Measurements from ENCODE around the gene DEGS2.
"Not testable (repeated sequence)": the region's sequence is repeated elsewhere in the genome, so short reads cannot be mapped to it uniquely, and the experiment has no call there.

Gene DEGS2

DNA sequence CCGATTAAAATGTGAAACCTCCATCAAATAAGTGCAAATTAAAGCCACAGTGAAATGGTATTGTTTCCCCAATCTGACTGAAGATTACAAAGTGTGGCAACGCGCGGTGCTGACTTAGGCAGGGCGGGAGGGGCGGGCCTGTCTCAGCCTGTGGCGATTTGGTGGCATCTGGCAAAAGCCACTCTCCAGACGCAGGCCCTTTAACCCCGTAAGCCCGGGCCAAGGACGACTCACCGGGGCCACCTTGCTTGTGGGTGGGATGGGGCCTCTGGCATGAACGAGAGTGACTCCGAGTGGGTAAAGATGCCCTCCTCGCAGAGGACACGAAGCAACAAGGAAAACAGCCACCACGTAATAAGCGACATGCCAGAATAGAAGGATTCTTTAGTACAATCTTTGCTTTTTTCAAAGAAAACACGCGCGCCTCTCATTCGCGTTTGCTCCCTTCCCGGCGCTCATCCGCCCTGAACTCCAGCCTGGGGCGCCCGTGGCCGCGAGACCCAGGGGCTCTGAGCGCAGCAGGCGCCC is 815 bp downstream of the DEGS2 start:
- no peaks in the 10 kb centered on the region for H3K9me3 ChIP-seq (ENCODE audit: control insufficient read depth in 2 of 2, low read length in 2 of 2)
- peak overlapping the region; percentile 67 to 69 for H3K4me3 ChIP-seq (ENCODE audit: low read length in 2 of 2)
- peak overlapping the region; percentile 6 to 87 for H3K9ac ChIP-seq (ENCODE audit: low read depth in 1 of 2, low read length in 2 of 2)
- peak overlapping the region; percentile 71 to 89 for H3K27ac ChIP-seq (ENCODE audit: low read depth in 2 of 2, low read length in 2 of 2)
- H3K27me3 ChIP-seq (ENCODE audit: control insufficient read depth in 2 of 2, insufficient read depth in 2 of 2, low read length in 2 of 2): peaks cover 6 to 9% of the 10 kb centered on the region in 2 donors
- H3K36me3 ChIP-seq (ENCODE audit: control insufficient read depth in 2 of 2, insufficient read depth in 2 of 2, low read length in 2 of 2): no peaks in the 10 kb centered on the region
- peaks cover 27 to 30% of the 10 kb centered on the region in 2 donors for H3K4me1 ChIP-seq (ENCODE audit: control insufficient read depth in 2 of 2, insufficient read depth in 2 of 2, low read length in 2 of 2)

DNA sequence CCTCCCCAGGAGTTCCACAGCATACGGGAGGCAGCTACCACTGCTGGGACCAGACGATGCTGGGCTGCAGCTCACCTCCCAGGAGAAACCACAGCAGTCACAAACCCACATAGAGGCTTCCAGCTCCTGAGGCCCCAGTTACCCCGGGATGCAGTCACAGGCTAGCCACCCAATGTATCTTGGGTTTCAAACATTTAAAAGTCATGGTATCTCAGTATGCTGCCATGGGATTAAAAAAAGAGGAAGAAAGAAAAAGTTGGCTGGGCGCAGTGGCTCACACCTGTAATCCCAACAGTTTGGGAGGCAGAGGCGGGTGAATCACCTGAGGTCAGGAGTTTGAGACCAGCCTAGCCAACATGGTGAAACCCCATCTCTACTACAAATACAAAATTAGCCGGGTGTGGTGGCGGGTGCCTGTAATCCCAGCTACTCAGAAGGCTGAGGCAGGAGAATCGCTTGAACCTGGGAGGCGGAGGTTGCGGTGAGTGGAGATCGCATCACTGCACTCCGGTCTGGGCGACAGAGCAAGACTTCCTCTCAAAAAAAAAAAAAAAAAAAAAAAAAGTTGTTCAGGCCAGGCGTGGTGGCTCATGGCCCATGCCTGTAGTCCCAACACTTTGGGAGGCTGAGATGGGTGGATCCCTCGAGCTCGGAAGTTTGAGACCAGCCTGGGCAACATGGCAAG is 1.8 kb downstream of the DEGS2 start:
- peaks cover 27 to 30% of the 10 kb centered on the region in 2 donors for H3K4me1 ChIP-seq (ENCODE audit: control insufficient read depth in 2 of 2, insufficient read depth in 2 of 2, low read length in 2 of 2)
- not testable (repeated sequence) for H3K4me3 ChIP-seq (ENCODE audit: low read length in 2 of 2); H3K27me3 ChIP-seq (ENCODE audit: control insufficient read depth in 2 of 2, insufficient read depth in 2 of 2, low read length in 2 of 2); H3K36me3 ChIP-seq (ENCODE audit: control insufficient read depth in 2 of 2, insufficient read depth in 2 of 2, low read length in 2 of 2); H3K27ac ChIP-seq (ENCODE audit: low read depth in 2 of 2, low read length in 2 of 2); H3K9me3 ChIP-seq (ENCODE audit: control insufficient read depth in 2 of 2, low read length in 2 of 2)
- H3K9ac ChIP-seq (ENCODE audit: low read depth in 1 of 2, low read length in 2 of 2): peak overlapping the region in 1 of 2 donors; percentile 23

DNA sequence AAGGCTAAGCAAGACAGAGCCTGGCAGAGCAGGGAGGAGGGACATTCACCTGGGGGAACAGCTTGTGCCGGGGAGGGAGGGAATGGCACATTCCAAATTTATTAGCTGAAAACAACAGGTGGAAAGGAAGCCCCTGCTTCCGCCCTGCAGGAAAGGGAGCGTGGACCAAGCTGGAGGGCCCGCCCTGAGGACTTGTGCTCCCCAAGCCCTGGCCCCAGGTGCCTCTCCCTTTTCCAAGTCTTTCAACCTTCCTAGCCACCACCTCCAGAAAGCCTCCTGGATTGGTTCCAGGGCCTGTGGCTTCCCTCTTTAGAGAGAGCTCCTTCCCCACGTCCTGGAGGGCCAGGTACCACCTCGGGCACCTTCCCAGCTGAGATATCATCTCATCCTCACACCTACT is 2.7 kb downstream of the DEGS2 start:
- Histone ChIP-seq H3K27ac (ENCODE audit: low read depth in 2 of 2, low read length in 2 of 2) (peak overlapping the region; percentile 91 to 96), H3K4me3 (ENCODE audit: low read length in 2 of 2) (no peak overlapping the region), H3K4me1 (ENCODE audit: control insufficient read depth in 2 of 2, insufficient read depth in 2 of 2, low read length in 2 of 2) (peaks cover 27 to 30% of the 10 kb centered on the region in 2 donors), H3K27me3 (ENCODE audit: control insufficient read depth in 2 of 2, insufficient read depth in 2 of 2, low read length in 2 of 2) (peaks cover 6 to 9% of the 10 kb centered on the region in 2 donors), H3K9me3 (ENCODE audit: control insufficient read depth in 2 of 2, low read length in 2 of 2) (no peaks in the 10 kb centered on the region), H3K36me3 (ENCODE audit: control insufficient read depth in 2 of 2, insufficient read depth in 2 of 2, low read length in 2 of 2) (no peaks in the 10 kb centered on the region), H3K9ac (ENCODE audit: low read depth in 1 of 2, low read length in 2 of 2) (no peak overlapping the region)

DNA sequence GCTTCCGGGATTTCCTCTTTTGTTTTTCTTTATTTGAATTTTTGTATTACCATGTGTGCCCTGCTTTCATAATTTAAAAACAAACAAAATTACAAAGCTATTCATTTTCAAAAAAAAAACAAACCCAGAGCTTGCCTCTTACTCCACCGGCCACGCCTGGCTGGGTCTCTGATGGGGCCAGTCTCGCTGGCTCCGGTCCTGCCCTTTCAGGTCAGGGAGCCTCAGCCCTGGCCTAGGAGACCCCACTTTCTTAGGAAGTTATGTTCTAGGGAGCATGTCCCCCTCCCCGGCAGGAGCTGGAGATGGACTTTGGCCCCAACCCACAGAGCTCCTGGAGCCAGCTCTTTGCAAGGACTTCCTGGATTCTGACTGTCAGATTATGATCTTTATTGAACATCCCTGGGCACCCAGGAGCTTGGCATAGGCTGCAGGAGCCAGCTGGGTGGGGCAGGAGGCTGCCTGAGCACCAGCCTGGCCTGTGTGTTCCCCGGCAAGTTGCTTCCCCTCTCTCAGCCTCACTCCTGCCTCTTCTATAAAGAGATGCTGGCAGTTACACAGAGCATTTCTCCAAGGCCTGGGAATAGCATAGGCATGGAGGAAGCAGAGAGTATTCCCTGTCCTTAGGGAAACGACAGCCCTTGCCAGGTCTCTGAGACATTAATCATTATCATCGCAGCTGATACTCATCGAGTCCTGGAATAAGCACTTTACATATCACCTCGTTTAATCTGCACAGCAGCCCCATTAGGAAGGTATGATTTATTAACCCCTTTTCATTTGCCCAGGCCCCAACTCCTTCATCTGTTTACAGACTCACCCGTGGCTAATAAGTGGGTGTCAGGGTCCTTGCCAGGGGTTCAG is 3.5 kb downstream of the DEGS2 start:
- H3K4me3 ChIP-seq (ENCODE audit: low read length in 2 of 2): peak overlapping the region; percentile 31 to 56

DNA sequence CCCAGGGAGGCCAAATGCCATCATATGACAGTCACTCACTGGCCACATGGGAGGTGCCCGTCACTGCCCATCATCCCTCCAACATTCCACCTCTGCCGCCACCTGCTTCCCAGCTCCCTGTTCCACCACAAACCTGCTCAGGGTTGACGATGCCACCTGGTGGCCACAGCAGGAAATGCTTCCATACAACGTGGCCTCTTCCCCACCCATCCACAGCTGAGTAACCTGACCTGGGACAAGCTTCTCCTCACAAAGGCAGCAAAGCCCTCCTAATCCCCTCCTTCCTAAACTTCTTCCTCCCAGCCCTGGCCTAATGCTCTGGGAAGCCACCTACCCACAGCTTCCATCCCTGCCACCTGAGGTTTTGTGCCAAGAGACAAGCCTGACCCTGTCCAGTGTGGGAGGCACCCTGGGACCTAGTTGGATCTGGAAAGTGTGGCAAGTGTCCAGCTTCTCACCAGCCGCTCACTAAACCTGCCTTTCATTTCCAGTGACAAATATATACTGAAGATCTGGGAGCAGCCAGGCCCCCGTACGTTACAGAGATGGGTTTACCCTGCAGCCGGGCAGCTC is 4.3 kb downstream of the DEGS2 start:
- Histone ChIP-seq H3K4me1 (ENCODE audit: control insufficient read depth in 2 of 2, insufficient read depth in 2 of 2, low read length in 2 of 2) (peaks cover 40 to 43% of the 10 kb centered on the region in 2 donors), H3K4me3 (ENCODE audit: low read length in 2 of 2) (peak overlapping the region; percentile 31 to 56), H3K27me3 (ENCODE audit: control insufficient read depth in 2 of 2, insufficient read depth in 2 of 2, low read length in 2 of 2) (peaks cover 1 to 3% of the 10 kb centered on the region in 2 donors), H3K36me3 (ENCODE audit: control insufficient read depth in 2 of 2, insufficient read depth in 2 of 2, low read length in 2 of 2) (no peaks in the 10 kb centered on the region), H3K9me3 (ENCODE audit: control insufficient read depth in 2 of 2, low read length in 2 of 2) (no peaks in the 10 kb centered on the region), H3K9ac (ENCODE audit: low read depth in 1 of 2, low read length in 2 of 2) (peak overlapping the region; percentile 32 to 65), H3K27ac (ENCODE audit: low read depth in 2 of 2, low read length in 2 of 2) (peak overlapping the region; percentile 91 to 96)

More for the DNA sequence above, 3.5 kb downstream of the DEGS2 start:
- Histone ChIP-seq H3K36me3 (ENCODE audit: control insufficient read depth in 2 of 2, insufficient read depth in 2 of 2, low read length in 2 of 2) (no peaks in the 10 kb centered on the region), H3K9ac (ENCODE audit: low read depth in 1 of 2, low read length in 2 of 2) (peak overlapping the region; percentile 24 to 65), H3K27me3 (ENCODE audit: control insufficient read depth in 2 of 2, insufficient read depth in 2 of 2, low read length in 2 of 2) (peaks cover 6 to 9% of the 10 kb centered on the region in 2 donors), H3K4me1 (ENCODE audit: control insufficient read depth in 2 of 2, insufficient read depth in 2 of 2, low read length in 2 of 2) (peaks cover 33 to 36% of the 10 kb centered on the region in 2 donors), H3K27ac (ENCODE audit: low read depth in 2 of 2, low read length in 2 of 2) (peak overlapping the region; percentile 91 to 96), H3K9me3 (ENCODE audit: control insufficient read depth in 2 of 2, low read length in 2 of 2) (no peaks in the 10 kb centered on the region)

- H3K27me3 ChIP-seq (ENCODE audit: control insufficient read depth in 2 of 2, insufficient read depth in 2 of 2, low read length in 2 of 2): no peaks in the 10 kb centered on the region
Measured at GRCh38 chr14:100153560-100153959, 5.9 kb downstream of the DEGS2 start.

DNA sequence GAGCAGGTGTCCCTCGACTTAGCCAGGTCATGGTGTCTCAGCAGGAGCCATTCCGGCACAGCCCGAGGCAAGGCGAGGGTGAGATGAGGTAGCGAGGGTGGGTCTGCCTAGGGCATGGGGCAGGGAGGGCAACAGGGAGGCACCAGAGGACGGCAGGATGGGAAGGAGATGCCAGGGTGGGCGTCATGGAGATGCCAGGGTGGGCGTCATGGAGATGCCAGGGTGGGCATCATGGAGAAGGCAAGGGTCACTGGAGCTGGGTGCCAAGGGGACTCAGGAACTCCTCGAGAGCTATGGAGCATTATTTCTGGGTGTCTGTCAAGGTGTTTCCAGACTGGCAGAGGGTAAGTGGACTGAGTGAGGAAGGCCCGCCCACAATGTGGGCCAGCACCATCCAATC is 7.4 kb downstream of the DEGS2 start:
- H3K9ac ChIP-seq (ENCODE audit: low read depth in 1 of 2, low read length in 2 of 2): no peak overlapping the region
- H3K9me3 ChIP-seq (ENCODE audit: control insufficient read depth in 2 of 2, low read length in 2 of 2): no peaks in the 10 kb centered on the region
- H3K4me1 ChIP-seq (ENCODE audit: control insufficient read depth in 2 of 2, insufficient read depth in 2 of 2, low read length in 2 of 2): peaks cover 56 to 62% of the 10 kb centered on the region in 2 donors
- no peaks in the 10 kb centered on the region for H3K27me3 ChIP-seq (ENCODE audit: control insufficient read depth in 2 of 2, insufficient read depth in 2 of 2, low read length in 2 of 2)
- no peak overlapping the region for H3K4me3 ChIP-seq (ENCODE audit: low read length in 2 of 2)
- H3K27ac ChIP-seq (ENCODE audit: low read depth in 2 of 2, low read length in 2 of 2): no peak overlapping the region
- no peaks in the 10 kb centered on the region for H3K36me3 ChIP-seq (ENCODE audit: control insufficient read depth in 2 of 2, insufficient read depth in 2 of 2, low read length in 2 of 2)

More at GRCh38 chr14:100153560-100153959, 5.9 kb downstream of the DEGS2 start:
- Histone ChIP-seq H3K4me3 (ENCODE audit: low read length in 2 of 2) (no peak overlapping the region), H3K4me1 (ENCODE audit: control insufficient read depth in 2 of 2, insufficient read depth in 2 of 2, low read length in 2 of 2) (peaks cover 47 to 51% of the 10 kb centered on the region in 2 donors), H3K9me3 (ENCODE audit: control insufficient read depth in 2 of 2, low read length in 2 of 2) (no peaks in the 10 kb centered on the region), H3K9ac (ENCODE audit: low read depth in 1 of 2, low read length in 2 of 2) (no peak overlapping the region), H3K27ac (ENCODE audit: low read depth in 2 of 2, low read length in 2 of 2) (no peak overlapping the region), H3K36me3 (ENCODE audit: control insufficient read depth in 2 of 2, insufficient read depth in 2 of 2, low read length in 2 of 2) (no peaks in the 10 kb centered on the region)

- H3K4me3 ChIP-seq (ENCODE audit: low read length in 2 of 2): no peak overlapping the region
- peak overlapping the region; percentile 69 to 79 for H3K27ac ChIP-seq (ENCODE audit: low read depth in 2 of 2, low read length in 2 of 2)
- H3K36me3 ChIP-seq (ENCODE audit: control insufficient read depth in 2 of 2, insufficient read depth in 2 of 2, low read length in 2 of 2): no peaks in the 10 kb centered on the region
- H3K9me3 ChIP-seq (ENCODE audit: control insufficient read depth in 2 of 2, low read length in 2 of 2): no peaks in the 10 kb centered on the region
- peaks cover 55 to 62% of the 10 kb centered on the region in 2 donors for H3K4me1 ChIP-seq (ENCODE audit: control insufficient read depth in 2 of 2, insufficient read depth in 2 of 2, low read length in 2 of 2)
- H3K9ac ChIP-seq (ENCODE audit: low read depth in 1 of 2, low read length in 2 of 2): peak overlapping the region in 1 of 2 donors; percentile 55
- H3K27me3 ChIP-seq (ENCODE audit: control insufficient read depth in 2 of 2, insufficient read depth in 2 of 2, low read length in 2 of 2): no peaks in the 10 kb centered on the region
Measured at GRCh38 chr14:100150932-100151587, 8.4 kb downstream of the DEGS2 start.

GRCh38 chr14:100149851-100150611 is 9.4 kb downstream of the DEGS2 start:
- no peaks in the 10 kb centered on the region for H3K27me3 ChIP-seq (ENCODE audit: control insufficient read depth in 2 of 2, insufficient read depth in 2 of 2, low read length in 2 of 2)
- H3K27ac ChIP-seq (ENCODE audit: low read depth in 2 of 2, low read length in 2 of 2): peak overlapping the region; percentile 79 to 85
- no peak overlapping the region for H3K4me3 ChIP-seq (ENCODE audit: low read length in 2 of 2)
- peaks cover 58 to 65% of the 10 kb centered on the region in 2 donors for H3K4me1 ChIP-seq (ENCODE audit: control insufficient read depth in 2 of 2, insufficient read depth in 2 of 2, low read length in 2 of 2)
- H3K9me3 ChIP-seq (ENCODE audit: control insufficient read depth in 2 of 2, low read length in 2 of 2): no peaks in the 10 kb centered on the region
- peak overlapping the region in 1 of 2 donors; percentile 67 for H3K9ac ChIP-seq (ENCODE audit: low read depth in 1 of 2, low read length in 2 of 2)
- H3K36me3 ChIP-seq (ENCODE audit: control insufficient read depth in 2 of 2, insufficient read depth in 2 of 2, low read length in 2 of 2): no peaks in the 10 kb centered on the region

All from mucosa of rectum (tissue), 2 donors.